CD4-positive, alpha-beta T cell (primary cell): Measurements from ENCODE around the gene SLC35F1. TPM values are rescaled to one million over a fixed set of nuclear protein-coding genes. Genes with fewer than 3 reads are reported as not detected.

Source experiments
- ATAC-seq: fragments of 200-7000 bp; cut with Tn5 transposase; one replicate; pipeline ENCODE4 v1.10.0; 2022; ENCODE audit warnings: mild to moderate bottlenecking; ENCODE audit not compliant: poor library complexity
- CTCF ChIA-PET: fragments of 350-600 bp; sonication (Branson Sonifier 250); formaldehyde crosslinking; loops from one replicate; lab custom pipeline; 2021; ENCODE audit warnings: antibody characterized with exemption, inconsistent platforms; lab: Charles Lee
- POLR2A ChIA-PET: fragments of 350-600 bp; sonication (Branson Sonifier 250); formaldehyde crosslinking; loops from one replicate; lab custom pipeline; 2021; ENCODE audit warnings: antibody characterized with exemption, inconsistent platforms; lab: Charles Lee
- DNase-seq, 14 experiments: peaks; one replicate each; pipeline ENCODE4 v3.0.0-alpha.2; 2013 to 2020; ENCODE audit warnings: mixed read lengths in 2 of 14
- H3K27ac ChIP-seq, 2 donors: one replicate each; pipeline versions ENCODE4 v1.5.1 to v1.7.0; 2013; ENCODE audit warnings: low read length in 2 of 2, low read depth in 1 of 2, mild to moderate bottlenecking in 1 of 2
- H3K27me3 ChIP-seq, 2 experiments: 1 replicate in 1 of 2; 2 replicates in 1 of 2; pipeline versions ENCODE4 v1.6.1 to v1.7.0; 2013; ENCODE audit warnings: low read length in 2 of 2, control low read depth in 1 of 2, mild to moderate bottlenecking in 1 of 2, moderate library complexity in 1 of 2; ENCODE audit not compliant: insufficient read depth in 2 of 2, control insufficient read depth in 1 of 2
- H3K36me3 ChIP-seq: one replicate; pipeline ENCODE4 v1.6.1; 2013; ENCODE audit warnings: low read length, control low read depth; ENCODE audit not compliant: insufficient read depth
- H3K4me1 ChIP-seq: one replicate; pipeline ENCODE4 v1.6.1; 2013; ENCODE audit warnings: low read length, control low read depth; ENCODE audit not compliant: insufficient read depth
- H3K4me3 ChIP-seq: one replicate; pipeline ENCODE4 v1.5.1; 2013; ENCODE audit warnings: mild to moderate bottlenecking, low read length, moderate library complexity
- H3K9me3 ChIP-seq, 2 experiments: 1 replicate in 1 of 2; 2 replicates in 1 of 2; pipeline versions ENCODE4 v1.6.1 to v1.7.0; 2013; ENCODE audit warnings: low read length in 2 of 2, mild to moderate bottlenecking in 2 of 2, control low read depth in 1 of 2, moderate library complexity in 1 of 2; ENCODE audit not compliant: control insufficient read depth in 1 of 2, insufficient read depth in 1 of 2
- H3K27ac Mint-ChIP-seq: one replicate; pipeline ENCODE4 v1.8.0; 2020; ENCODE audit warnings: mixed read lengths
- H3K27me3 Mint-ChIP-seq: one replicate; pipeline ENCODE4 v1.8.0; 2021; ENCODE audit warnings: mixed read lengths
- H3K36me3 Mint-ChIP-seq: one replicate; pipeline ENCODE4 v1.8.0; 2021; ENCODE audit warnings: low read depth, mixed read lengths
- H3K4me1 Mint-ChIP-seq: one replicate; pipeline ENCODE4 v1.8.0; 2021; ENCODE audit warnings: low read depth, mixed read lengths
- H3K4me3 Mint-ChIP-seq: one replicate; pipeline ENCODE4 v1.8.0; 2020; ENCODE audit warnings: mild to moderate bottlenecking, mixed read lengths
- H3K9me3 Mint-ChIP-seq: one replicate; pipeline ENCODE4 v1.8.0; 2020; ENCODE audit warnings: mixed read lengths
- intact Hi-C, 2 experiments: fragments of 100-400 bp; cut with DNase I in 1 of 2; cut with micrococcal nuclease in 1 of 2; formaldehyde crosslinking; loops; one replicate each; pipeline versions ENCODE4 v1.15.1 to v1.9.0; 2023 to 2025; cut with DNase I, micrococcal nuclease
- total RNA-seq, 174 experiments: library from RNA in 2 of 174; stranded (reverse) in 2 of 174; gene quantifications; one replicate each; pipeline ENCODE4 v1.2.3 and lab custom pipeline; 2021 to 2026
- TF ChIP-seq, protein P1 (sequence below): fragments of 200-600 bp; IDR thresholded peaks from one replicate; pipeline ENCODE4 v1.8.0; 2022; ENCODE audit warnings: antibody characterized with exemption, mild to moderate bottlenecking

The SLC35F1 gene
- total RNA-seq, 2 experiments from 2014 or later, result not detected

DNA sequence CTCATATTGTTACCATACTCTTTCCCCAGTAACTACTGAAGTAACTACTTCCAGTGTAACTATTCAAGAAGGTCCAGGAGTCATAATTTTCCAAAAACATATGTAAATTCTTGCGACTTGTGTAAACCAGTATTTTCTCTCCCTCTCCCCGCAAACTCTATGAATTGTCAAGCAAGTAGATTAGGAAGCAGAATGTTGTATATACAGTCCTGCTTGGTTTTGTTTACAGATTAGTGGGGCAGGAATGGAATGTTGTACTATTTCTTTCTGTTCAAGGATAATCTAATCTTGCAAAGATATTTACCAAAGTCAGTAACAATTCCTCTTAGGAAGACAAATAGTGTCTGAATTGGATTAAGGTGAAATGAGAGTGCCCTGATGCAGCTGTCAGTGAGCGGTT is 406.1 kb downstream of the SLC35F1 start:
- intact Hi-C loops, result no loop called here
- DNase-seq (no peak), ATAC-seq (no peak)
- H3K4me3 Mint-ChIP-seq, result no peak overlapping the region
- Histone ChIP-seq H3K27me3 (no peaks in the 10 kb centered on the region), H3K4me1 (no peaks in the 10 kb centered on the region), H3K27ac (no peak overlapping the region), H3K36me3 (no peaks in the 10 kb centered on the region), H3K9me3 (no peaks in the 10 kb centered on the region), H3K4me3 (no peak overlapping the region)
- TF ChIP-seq, protein P1, sequence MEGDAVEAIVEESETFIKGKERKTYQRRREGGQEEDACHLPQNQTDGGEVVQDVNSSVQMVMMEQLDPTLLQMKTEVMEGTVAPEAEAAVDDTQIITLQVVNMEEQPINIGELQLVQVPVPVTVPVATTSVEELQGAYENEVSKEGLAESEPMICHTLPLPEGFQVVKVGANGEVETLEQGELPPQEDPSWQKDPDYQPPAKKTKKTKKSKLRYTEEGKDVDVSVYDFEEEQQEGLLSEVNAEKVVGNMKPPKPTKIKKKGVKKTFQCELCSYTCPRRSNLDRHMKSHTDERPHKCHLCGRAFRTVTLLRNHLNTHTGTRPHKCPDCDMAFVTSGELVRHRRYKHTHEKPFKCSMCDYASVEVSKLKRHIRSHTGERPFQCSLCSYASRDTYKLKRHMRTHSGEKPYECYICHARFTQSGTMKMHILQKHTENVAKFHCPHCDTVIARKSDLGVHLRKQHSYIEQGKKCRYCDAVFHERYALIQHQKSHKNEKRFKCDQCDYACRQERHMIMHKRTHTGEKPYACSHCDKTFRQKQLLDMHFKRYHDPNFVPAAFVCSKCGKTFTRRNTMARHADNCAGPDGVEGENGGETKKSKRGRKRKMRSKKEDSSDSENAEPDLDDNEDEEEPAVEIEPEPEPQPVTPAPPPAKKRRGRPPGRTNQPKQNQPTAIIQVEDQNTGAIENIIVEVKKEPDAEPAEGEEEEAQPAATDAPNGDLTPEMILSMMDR, result no peak
- no peak overlapping the region for H3K27ac Mint-ChIP-seq
- ChIA-PET CTCF (no interaction called here), POLR2A (no interaction called here)
- no peaks in the 10 kb centered on the region for H3K9me3 Mint-ChIP-seq
- H3K27me3 Mint-ChIP-seq, result peaks cover 5% of the 10 kb centered on the region
- no peaks in the 10 kb centered on the region for H3K4me1 Mint-ChIP-seq
- no peaks in the 10 kb centered on the region for H3K36me3 Mint-ChIP-seq

DNA sequence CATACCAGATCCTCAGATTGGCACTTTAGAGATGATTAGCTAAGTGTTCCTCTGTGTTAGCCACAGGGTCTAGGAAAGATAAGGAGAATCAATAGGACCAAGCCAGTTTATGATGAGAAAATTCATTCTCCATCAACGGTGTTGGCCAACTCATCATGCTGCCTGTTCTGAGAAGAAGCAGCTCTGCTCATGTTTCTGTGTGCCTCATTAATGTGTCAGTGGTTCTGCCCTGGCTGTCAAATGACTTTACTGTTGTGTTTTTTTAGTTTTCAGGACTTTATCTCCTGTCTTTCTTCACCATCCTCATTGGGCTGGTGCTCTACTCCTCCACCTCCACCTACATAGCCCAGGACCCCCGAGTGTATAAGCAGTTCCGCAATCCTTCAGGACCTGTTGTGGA is 406.7 kb downstream of the SLC35F1 start:
- ATAC-seq (no peak), DNase-seq (no peak)
- Mint-ChIP-seq H3K9me3 (no peaks in the 10 kb centered on the region), H3K4me1 (no peaks in the 10 kb centered on the region), H3K27ac (no peak overlapping the region), H3K36me3 (no peaks in the 10 kb centered on the region), H3K27me3 (peaks cover 5% of the 10 kb centered on the region), H3K4me3 (no peak overlapping the region)
- no peaks in the 10 kb centered on the region for H3K9me3 ChIP-seq
- POLR2A ChIA-PET, result no interaction called here
- H3K36me3 ChIP-seq, result no peaks in the 10 kb centered on the region
- H3K4me3 ChIP-seq, result no peak overlapping the region
- H3K27me3 ChIP-seq, result no peaks in the 10 kb centered on the region
- H3K4me1 ChIP-seq, result no peaks in the 10 kb centered on the region
- TF ChIP-seq, protein P1, result no peak
- intact Hi-C loops, result no loop called here
- CTCF ChIA-PET, result no interaction called here
- H3K27ac ChIP-seq, result no peak overlapping the region

GRCh38 chr6:118316796-118317384 is 409.8 kb downstream of the SLC35F1 start:
- Mint-ChIP-seq H3K4me3 (no peak overlapping the region), H3K27ac (no peak overlapping the region), H3K36me3 (no peaks in the 10 kb centered on the region), H3K9me3 (no peaks in the 10 kb centered on the region), H3K4me1 (no peaks in the 10 kb centered on the region), H3K27me3 (peaks cover 5% of the 10 kb centered on the region)
- intact Hi-C loops, result no loop called here
- H3K36me3 ChIP-seq, result no peaks in the 10 kb centered on the region
- DNase-seq (no peak), ATAC-seq (no peak)
- H3K9me3 ChIP-seq, result no peaks in the 10 kb centered on the region
- H3K27ac ChIP-seq, result no peak overlapping the region
- no peak overlapping the region for H3K4me3 ChIP-seq
- ChIA-PET CTCF (no interaction called here), POLR2A (no interaction called here)
- no peaks in the 10 kb centered on the region for H3K27me3 ChIP-seq
- TF ChIP-seq, protein P1, result no peak
- no peaks in the 10 kb centered on the region for H3K4me1 ChIP-seq
